ENCODE results near the gene DCLK2.

The DCLK2 gene

GRCh38 chr4:150164055-150164454 lies 85.8 kb downstream of the DCLK2 start:
- Histone ChIP-seq H2BK12ac (ENCODE audit: low read length in 2 of 2) (no peak overlapping the region), H4K91ac (ENCODE audit: low read length) (no peak overlapping the region), H2BK120ac (ENCODE audit: low read depth, low read length) (no peak overlapping the region), H2AK5ac (ENCODE audit: low read length, severe bottlenecking) (no peak overlapping the region), H3K4me3 (ENCODE audit: insufficient read depth in 1 of 2, low read depth in 1 of 2, low read length in 2 of 2) (no peak overlapping the region), H3K14ac (ENCODE audit: low read length in 2 of 2) (no peak overlapping the region), H3K18ac (ENCODE audit: low read depth in 1 of 2, low read length in 2 of 2) (no peak overlapping the region), H3K4me1 (ENCODE audit: control insufficient read depth, insufficient read depth, low read depth, low read length) (no peaks in the 10 kb centered on the region), H3K79me1 (replicated peaks; ENCODE audit: low read length, poor library complexity, severe bottlenecking) (peaks cover 17% of the 10 kb centered on the region), H3K9me3 (ENCODE audit: control insufficient read depth, low read length) (no peaks in the 10 kb centered on the region), H2BK5ac (ENCODE audit: low read depth, low read length, poor library complexity, severe bottlenecking) (no peak overlapping the region), H3K4me2 (ENCODE audit: low read length, poor library complexity, severe bottlenecking) (no peak overlapping the region), H3K4ac (ENCODE audit: low read depth in 1 of 2, low read length in 2 of 2) (no peak overlapping the region), H3K9ac (ENCODE audit: low read length) (no peak overlapping the region), H2AFZ (ENCODE audit: low read depth, low read length) (no peak overlapping the region), H3K36me3 (ENCODE audit: control insufficient read depth in 1 of 2, insufficient read depth in 2 of 2, low read depth in 1 of 2, low read length in 2 of 2) (no peaks in the 10 kb centered on the region), H3K27ac (ENCODE audit: low read length, poor library complexity, severe bottlenecking) (no peak overlapping the region), H2BK15ac (ENCODE audit: low read depth, poor library complexity, severe bottlenecking) (no peak overlapping the region), H3K23ac (ENCODE audit: low read length in 2 of 2) (no peak overlapping the region), H3K27me3 (ENCODE audit: control insufficient read depth in 1 of 2, insufficient read depth in 1 of 2, low read length in 2 of 2) (no peaks in the 10 kb centered on the region), H4K8ac (ENCODE audit: low read length) (no peak overlapping the region)
- DNase-seq: no peak

DNA sequence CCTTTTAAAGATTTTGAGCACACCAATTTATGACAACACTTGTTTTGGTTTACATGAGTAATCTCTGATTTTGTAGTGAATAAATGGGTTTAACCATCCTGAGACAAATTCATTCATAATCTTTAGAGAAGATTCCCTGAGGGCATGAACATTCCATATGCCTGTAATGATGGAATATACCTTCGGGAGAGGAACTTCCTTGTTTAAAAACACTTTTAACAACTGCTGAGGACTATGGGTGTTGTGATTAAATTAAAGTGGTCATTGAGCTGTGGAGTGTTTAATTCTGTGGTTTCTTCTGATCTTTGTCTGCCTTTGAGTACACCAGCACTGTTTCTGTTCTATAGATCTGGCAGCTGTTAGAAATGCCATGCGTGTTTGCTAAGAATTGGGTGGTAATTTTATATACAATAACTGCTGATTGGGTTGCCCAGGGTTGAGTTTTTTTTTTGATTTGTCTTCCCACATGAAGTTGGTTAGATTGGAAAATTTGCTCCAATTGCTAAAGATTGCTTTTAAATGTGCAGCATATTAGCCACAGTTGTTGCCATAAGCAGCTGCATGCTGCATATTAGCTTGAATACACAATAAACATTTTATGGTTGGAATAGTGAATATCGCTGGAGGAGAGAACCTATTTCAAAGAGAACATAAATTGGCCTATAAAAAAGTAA lies 86.8 kb downstream of the DCLK2 start:
- H2BK5ac ChIP-seq (ENCODE audit: low read depth, low read length, poor library complexity, severe bottlenecking): no peak overlapping the region
- no peaks in the 10 kb centered on the region for H3K36me3 ChIP-seq (ENCODE audit: control insufficient read depth in 1 of 2, insufficient read depth in 2 of 2, low read depth in 1 of 2, low read length in 2 of 2)
- H3K4me3 ChIP-seq (ENCODE audit: insufficient read depth in 1 of 2, low read depth in 1 of 2, low read length in 2 of 2): no peak overlapping the region
- H2BK12ac ChIP-seq (ENCODE audit: low read length in 2 of 2): no peak overlapping the region
- H3K14ac ChIP-seq (ENCODE audit: low read length in 2 of 2): no peak overlapping the region
- H2AFZ ChIP-seq (ENCODE audit: low read depth, low read length): no peak overlapping the region
- H3K18ac ChIP-seq (ENCODE audit: low read depth in 1 of 2, low read length in 2 of 2): no peak overlapping the region
- 92% methylated on average over 2 of the region's 3 CpGs for WGBS
- no peak overlapping the region for H2AK5ac ChIP-seq (ENCODE audit: low read length, severe bottlenecking)
- H3K27ac ChIP-seq (ENCODE audit: low read length, poor library complexity, severe bottlenecking): no peak overlapping the region
- no peak overlapping the region for H3K9ac ChIP-seq (ENCODE audit: low read length)
- no peak overlapping the region for H3K23ac ChIP-seq (ENCODE audit: low read length in 2 of 2)
- H3K4me1 ChIP-seq (ENCODE audit: control insufficient read depth, insufficient read depth, low read depth, low read length): no peaks in the 10 kb centered on the region
- H4K8ac ChIP-seq (ENCODE audit: low read length): no peak overlapping the region
- H4K91ac ChIP-seq (ENCODE audit: low read length): no peak overlapping the region
- peaks cover 13% of the 10 kb centered on the region for H3K79me1 ChIP-seq (replicated peaks; ENCODE audit: low read length, poor library complexity, severe bottlenecking)
- no peaks in the 10 kb centered on the region for H3K27me3 ChIP-seq (ENCODE audit: control insufficient read depth in 1 of 2, insufficient read depth in 1 of 2, low read length in 2 of 2)
- DNase-seq: no peak
- H3K9me3 ChIP-seq (ENCODE audit: control insufficient read depth, low read length): no peaks in the 10 kb centered on the region
- no peak overlapping the region for H2BK15ac ChIP-seq (ENCODE audit: low read depth, poor library complexity, severe bottlenecking)
- no peak overlapping the region for H3K4me2 ChIP-seq (ENCODE audit: low read length, poor library complexity, severe bottlenecking)
- no peak overlapping the region for H2BK120ac ChIP-seq (ENCODE audit: low read depth, low read length)
- H3K4ac ChIP-seq (ENCODE audit: low read depth in 1 of 2, low read length in 2 of 2): no peak overlapping the region

DNA sequence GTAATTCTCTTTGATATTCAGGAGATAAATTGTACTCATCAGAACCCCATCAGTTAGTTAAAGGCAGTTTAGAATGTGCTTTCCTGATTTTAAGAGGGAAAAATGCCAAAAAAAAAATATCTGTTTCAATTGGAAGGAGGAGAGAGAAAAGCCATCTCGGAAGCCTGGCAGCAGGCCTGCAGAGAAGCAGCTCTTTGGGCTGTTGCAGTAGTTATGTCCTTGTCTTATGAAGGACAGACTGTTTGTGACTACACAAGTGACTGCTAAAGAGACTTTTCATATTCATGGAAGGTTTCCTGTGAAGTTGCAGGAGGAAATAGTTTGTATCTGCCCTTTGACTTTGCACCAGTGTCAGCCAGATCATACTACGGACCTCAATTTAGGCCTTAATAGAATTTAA lies 88.8 kb downstream of the DCLK2 start:
- Histone ChIP-seq H3K14ac (ENCODE audit: low read length in 2 of 2) (no peak overlapping the region), H3K9ac (ENCODE audit: low read length) (no peak overlapping the region), H2BK5ac (ENCODE audit: low read depth, low read length, poor library complexity, severe bottlenecking) (no peak overlapping the region), H2BK15ac (ENCODE audit: low read depth, poor library complexity, severe bottlenecking) (no peak overlapping the region), H3K27me3 (ENCODE audit: control insufficient read depth in 1 of 2, insufficient read depth in 1 of 2, low read length in 2 of 2) (no peaks in the 10 kb centered on the region), H3K79me1 (replicated peaks; ENCODE audit: low read length, poor library complexity, severe bottlenecking) (peaks cover 16% of the 10 kb centered on the region), H4K8ac (ENCODE audit: low read length) (no peak overlapping the region), H3K4ac (ENCODE audit: low read depth in 1 of 2, low read length in 2 of 2) (no peak overlapping the region), H3K23ac (ENCODE audit: low read length in 2 of 2) (no peak overlapping the region), H2AK5ac (ENCODE audit: low read length, severe bottlenecking) (no peak overlapping the region), H2BK120ac (ENCODE audit: low read depth, low read length) (no peak overlapping the region), H2BK12ac (ENCODE audit: low read length in 2 of 2) (no peak overlapping the region), H3K4me3 (ENCODE audit: insufficient read depth in 1 of 2, low read depth in 1 of 2, low read length in 2 of 2) (no peak overlapping the region), H4K91ac (ENCODE audit: low read length) (no peak overlapping the region), H3K27ac (ENCODE audit: low read length, poor library complexity, severe bottlenecking) (no peak overlapping the region), H3K4me1 (ENCODE audit: control insufficient read depth, insufficient read depth, low read depth, low read length) (no peaks in the 10 kb centered on the region), H2AFZ (ENCODE audit: low read depth, low read length) (no peak overlapping the region), H3K18ac (ENCODE audit: low read depth in 1 of 2, low read length in 2 of 2) (no peak overlapping the region), H3K36me3 (ENCODE audit: control insufficient read depth in 1 of 2, insufficient read depth in 2 of 2, low read depth in 1 of 2, low read length in 2 of 2) (no peaks in the 10 kb centered on the region), H3K9me3 (ENCODE audit: control insufficient read depth, low read length) (no peaks in the 10 kb centered on the region), H3K4me2 (ENCODE audit: low read length, poor library complexity, severe bottlenecking) (no peak overlapping the region)
- WGBS: over 99% methylated on average over 2 of the region's 2 CpGs
- no peak for DNase-seq

DNA sequence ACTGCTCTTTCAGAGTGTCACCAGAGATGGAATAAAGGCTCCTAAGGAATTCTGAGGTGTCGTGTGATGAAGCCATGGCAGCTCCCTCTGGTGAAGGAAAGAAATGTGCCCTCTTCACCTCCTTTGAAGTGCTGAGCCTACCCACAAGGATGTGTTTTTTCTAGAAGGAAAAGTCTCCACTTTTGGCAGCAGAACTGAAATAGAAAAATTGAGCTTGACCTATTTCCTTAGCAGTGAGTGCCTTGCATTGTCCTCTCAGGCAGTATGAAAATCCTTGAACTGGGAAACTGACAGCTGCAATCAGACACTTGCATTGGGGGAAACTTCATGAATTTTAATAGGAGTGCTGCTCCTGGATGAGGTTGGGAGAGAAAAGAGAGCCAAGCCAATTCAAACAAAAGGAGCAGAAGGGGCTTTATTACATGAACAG lies 95.2 kb downstream of the DCLK2 start:
- Histone ChIP-seq H3K14ac (ENCODE audit: low read length in 2 of 2) (no peak overlapping the region), H3K27me3 (ENCODE audit: control insufficient read depth in 1 of 2, insufficient read depth in 1 of 2, low read length in 2 of 2) (no peaks in the 10 kb centered on the region), H3K9me3 (ENCODE audit: control insufficient read depth, low read length) (no peaks in the 10 kb centered on the region), H3K4me1 (ENCODE audit: control insufficient read depth, insufficient read depth, low read depth, low read length) (peaks cover 2% of the 10 kb centered on the region), H3K18ac (ENCODE audit: low read depth in 1 of 2, low read length in 2 of 2) (no peak overlapping the region), H3K9ac (ENCODE audit: low read length) (no peak overlapping the region), H3K23ac (ENCODE audit: low read length in 2 of 2) (no peak overlapping the region), H3K79me1 (replicated peaks; ENCODE audit: low read length, poor library complexity, severe bottlenecking) (peaks cover 12% of the 10 kb centered on the region), H2BK120ac (ENCODE audit: low read depth, low read length) (no peak overlapping the region), H2BK12ac (ENCODE audit: low read length in 2 of 2) (no peak overlapping the region), H4K91ac (ENCODE audit: low read length) (no peak overlapping the region), H2BK5ac (ENCODE audit: low read depth, low read length, poor library complexity, severe bottlenecking) (no peak overlapping the region), H2BK15ac (ENCODE audit: low read depth, poor library complexity, severe bottlenecking) (no peak overlapping the region), H4K8ac (ENCODE audit: low read length) (no peak overlapping the region), H3K36me3 (ENCODE audit: control insufficient read depth in 1 of 2, insufficient read depth in 2 of 2, low read depth in 1 of 2, low read length in 2 of 2) (no peaks in the 10 kb centered on the region), H3K4ac (ENCODE audit: low read depth in 1 of 2, low read length in 2 of 2) (no peak overlapping the region), H2AK5ac (ENCODE audit: low read length, severe bottlenecking) (no peak overlapping the region), H3K4me3 (ENCODE audit: insufficient read depth in 1 of 2, low read depth in 1 of 2, low read length in 2 of 2) (no peak overlapping the region), H3K27ac (ENCODE audit: low read length, poor library complexity, severe bottlenecking) (no peak overlapping the region), H3K4me2 (ENCODE audit: low read length, poor library complexity, severe bottlenecking) (no peak overlapping the region), H2AFZ (ENCODE audit: low read depth, low read length) (no peak overlapping the region)
- WGBS: 43% methylated on average over 1 of the region's 1 CpG
- peak; percentile 50 for DNase-seq
